Activated CD4-positive, alpha-beta T cell treated with anti-CD3 and anti-CD28 coated beads for 36 hours (primary cell): ENCODE data around the gene KLC4. TPM values are rescaled to one million over a fixed set of nuclear protein-coding genes. Genes with fewer than 3 reads are reported as not detected.

Experiments used
- ATAC-seq: fragments of 200-7000 bp; cut with Tn5 transposase; one replicate; pipeline ENCODE4 v1.10.0; 2021; ENCODE audit warnings: mild to moderate bottlenecking, moderate library complexity
- CTCF ChIA-PET: fragments of 350-600 bp; sonication (Branson Sonifier 250); formaldehyde crosslinking; loops from one replicate; lab custom pipeline; 2021; ENCODE audit warnings: antibody characterized with exemption; lab: Charles Lee
- POLR2A ChIA-PET: fragments of 350-600 bp; sonication (Branson Sonifier 250); formaldehyde crosslinking; loops from one replicate; lab custom pipeline; 2021; ENCODE audit warnings: antibody characterized with exemption, inconsistent platforms; lab: Charles Lee
- DNase-seq: peaks from one replicate; pipeline ENCODE4 v3.0.0-alpha.2; 2020
- H3K27ac Mint-ChIP-seq: one replicate; pipeline ENCODE4 v1.8.0; 2021; ENCODE audit warnings: mixed read lengths
- H3K27me3 Mint-ChIP-seq: one replicate; pipeline ENCODE4 v1.8.0; 2021; ENCODE audit warnings: mixed read lengths
- H3K36me3 Mint-ChIP-seq: one replicate; pipeline ENCODE4 v1.8.0; 2021; ENCODE audit warnings: low read depth, mixed read lengths
- H3K4me1 Mint-ChIP-seq: one replicate; pipeline ENCODE4 v1.8.0; 2021; ENCODE audit warnings: mixed read lengths
- H3K4me3 Mint-ChIP-seq: one replicate; pipeline ENCODE4 v1.8.0; 2021; ENCODE audit warnings: mild to moderate bottlenecking, moderate library complexity, mixed read lengths
- H3K9me3 Mint-ChIP-seq: one replicate; pipeline ENCODE4 v1.8.0; 2021; ENCODE audit warnings: low read depth, mixed read lengths
- intact Hi-C, 2 experiments: fragments of 100-400 bp; cut with DNase I in 1 of 2; cut with micrococcal nuclease in 1 of 2; formaldehyde crosslinking; loops; one replicate each; pipeline versions ENCODE4 v1.14.2 to v1.15.1; 2022 to 2024; cut with DNase I, micrococcal nuclease
- total RNA-seq, 2 experiments: library from RNA; stranded (reverse); gene quantifications; one replicate each; pipeline ENCODE4 v1.2.3, GENCODE V29; 2021

The KLC4 gene
- total RNA-seq, result 10 to 100 TPM in 1 of 2 experiments, 1 to 10 TPM in 1; 10.0 to 10.1 TPM

- Mint-ChIP-seq H3K27ac (peak within 1 kb of the TSS; percentile 94), H3K4me3 (peak within 1 kb of the TSS; percentile 85), H3K36me3 (peaks cover 11% of the 10 kb centered on the region), H3K4me1 (peaks cover 27% of the 10 kb centered on the region), H3K9me3 (no peaks in the 10 kb centered on the region), H3K27me3 (no peaks in the 10 kb centered on the region)
- intact Hi-C loops, result loop anchor here (1.0 to 10.0 kb wide), 19 partner anchors 38 to 1275 kb away; partner anchors contain the start of genes ABCC10 (in 2 of the 2), KLHDC3 (in 2 of the 2), PEX6 (in 2 of the 2) and SRF (in 2 of the 2)
- CTCF ChIA-PET, result interaction anchor here (0.5 to 1.4 kb wide), 6 partner anchors 10 to 85 kb away, joined by 3 to 4 read pairs (median 4); partner anchors contain the start of gene RRP36
- POLR2A ChIA-PET, result interaction anchor here (0.5 to 1.3 kb wide), 10 partner anchors 10 to 180 kb away, joined by 3 to 8 read pairs (median 3); partner anchors contain the start of genes CNPY3, KLHDC3, MEA1 and PEX6
- DNase-seq (peak; percentile 99), ATAC-seq (peak; percentile 98)
Observed at GRCh38 chr6:43059168-43060033, at the start of gene KLC4, which contains the start of gene MRPL2. KLC4 (plus strand) TSS chr6:43059631; CDS start chr6:43061336, 1,705 bp downstream. MRPL2 (minus strand) TSS chr6:43059434; CDS start chr6:43059381, 53 bp downstream.

- Mint-ChIP-seq H3K36me3 (peaks cover 50% of the 10 kb centered on the region), H3K4me3 (no peak overlapping the region), H3K27ac (peak overlapping the region; percentile 45), H3K27me3 (no peaks in the 10 kb centered on the region), H3K4me1 (peaks cover 34% of the 10 kb centered on the region), H3K9me3 (no peaks in the 10 kb centered on the region)
- ChIA-PET POLR2A (interaction anchor here (1.0 kb wide), 1 partner anchor 82 kb away, joined by 3 read pairs; the partner anchor contains the start of gene CNPY3), CTCF (interaction anchor here (0.7 to 5.8 kb wide), 4 partner anchors 8 to 213 kb away, joined by 3 to 32 read pairs (median 4); partner anchors contain the start of gene PPP2R5D)
- ATAC-seq, result no peak
- DNase-seq, result no peak
- intact Hi-C loops, result loop anchor here in 1 of 2 experiments (5.0 kb wide), 1 partner anchor 616 kb away; the partner anchor contains the start of gene GTPBP2
Observed at GRCh38 chr6:43011207-43011606, 48.2 kb upstream of the KLC4 start.

- POLR2A ChIA-PET, result interaction anchor here (0.7 to 0.8 kb wide), 2 partner anchors 28 to 703 kb away, joined by 3 read pairs; partner anchors contain the start of gene PPP2R5D
- CTCF ChIA-PET, result interaction anchor here (0.7 to 1.3 kb wide), 4 partner anchors 9 to 111 kb away, joined by 3 to 5 read pairs (median 4); partner anchors contain the start of gene PPP2R5D
- Mint-ChIP-seq H3K4me3 (peak overlapping the region; percentile 91), H3K27ac (peak overlapping the region; percentile 87), H3K36me3 (peaks cover 44% of the 10 kb centered on the region), H3K27me3 (no peaks in the 10 kb centered on the region), H3K4me1 (peaks cover 39% of the 10 kb centered on the region), H3K9me3 (no peaks in the 10 kb centered on the region)
- intact Hi-C loops, result loop anchor here in 1 of 2 experiments (2.0 to 5.0 kb wide), 2 partner anchors 615 to 796 kb away; partner anchors contain the start of genes GTPBP2 and MRPS10
- ATAC-seq (no peak), DNase-seq (no peak)
Observed at GRCh38 chr6:43012364-43012763, 47.1 kb upstream of the KLC4 start.

- CTCF ChIA-PET, result interaction anchor here (0.6 to 1.5 kb wide), 8 partner anchors 10 to 130 kb away, joined by 3 to 9 read pairs (median 4); partner anchors contain the start of genes PEX6 and PPP2R5D
- Mint-ChIP-seq H3K27me3 (no peaks in the 10 kb centered on the region), H3K4me3 (peak overlapping the region; percentile 91), H3K9me3 (no peaks in the 10 kb centered on the region), H3K36me3 (peaks cover 47% of the 10 kb centered on the region), H3K4me1 (peaks cover 39% of the 10 kb centered on the region), H3K27ac (peak overlapping the region; percentile 87)
- ATAC-seq (peak; percentile 11), DNase-seq (no peak)
- POLR2A ChIA-PET, result interaction anchor here (0.7 to 2.1 kb wide), 9 partner anchors 10 to 704 kb away, joined by 3 to 10 read pairs (median 4); partner anchors contain the start of genes CNPY3, KLC4, MRPL2 and PEX6
- intact Hi-C loops, result loop anchor here (1.0 to 5.0 kb wide), 9 partner anchors 8 to 796 kb away; partner anchors contain the start of genes PEX6 (in 2 of the 2), PPP2R5D (in 2 of the 2), CNPY3 (in 1 of the 2) and GTPBP2 (in 1 of the 2)
Observed at GRCh38 chr6:43013097-43013842, 46.2 kb upstream of the KLC4 start.

GRCh38 chr6:43013843-43014433, 45.5 kb upstream of the KLC4 start, which contains the start of the genes KLHDC3 and MEA1:
KLHDC3 (plus strand) TSS chr6:43014249; CDS start chr6:43017193, 2,944 bp downstream.
MEA1 (minus strand) TSS chr6:43013946; CDS start chr6:43013813, 133 bp downstream.
- intact Hi-C loops, result loop anchor here (1.0 to 5.0 kb wide), 18 partner anchors 7 to 797 kb away; partner anchors contain the start of genes CNPY3 (in 2 of the 2), KLC4 (in 2 of the 2), MRPL2 (in 2 of the 2) and PEX6 (in 2 of the 2)
- H3K4me1 Mint-ChIP-seq, result peaks cover 39% of the 10 kb centered on the region
- H3K9me3 Mint-ChIP-seq, result no peaks in the 10 kb centered on the region
- peak within 1 kb of the TSS; percentile 87 for H3K27ac Mint-ChIP-seq
- peaks cover 42% of the 10 kb centered on the region for H3K36me3 Mint-ChIP-seq
- DNase-seq (peak; percentile 99), ATAC-seq (peak; percentile 96)
- CTCF ChIA-PET, result interaction anchor here (0.5 to 1.5 kb wide), 12 partner anchors 8 to 1227 kb away, joined by 3 to 9 read pairs (median 3); partner anchors contain the start of genes CUL7, PEX6 and TOMM6
- H3K27me3 Mint-ChIP-seq, result no peaks in the 10 kb centered on the region
- POLR2A ChIA-PET, result interaction anchor here (0.9 to 2.1 kb wide), 7 partner anchors 11 to 134 kb away, joined by 3 to 10 read pairs (median 7); partner anchors contain the start of genes CNPY3, KLC4, MRPL2 and PEX6
- H3K4me3 Mint-ChIP-seq, result peak within 1 kb of the TSS; percentile 91

GRCh38 chr6:43014434-43014909, 45.0 kb upstream of the KLC4 start:
- CTCF ChIA-PET, result interaction anchor here (0.5 to 1.5 kb wide), 11 partner anchors 8 to 1227 kb away, joined by 3 to 9 read pairs (median 3); partner anchors contain the start of genes CUL7, PEX6 and TOMM6
- peaks cover 39% of the 10 kb centered on the region for H3K4me1 Mint-ChIP-seq
- no peak for ATAC-seq

GRCh38 chr6:43016176-43016942, 43.1 kb upstream of the KLC4 start:
- DNase-seq (no peak), ATAC-seq (no peak)
- ChIA-PET POLR2A (interaction anchor here (0.5 kb wide), 2 partner anchors 319 to 411 kb away, joined by 3 to 8 read pairs; partner anchors contain the start of gene ABCC10), CTCF (interaction anchor here (1.2 kb wide), 1 partner anchor 116 kb away, joined by 4 read pairs; no protein-coding TSS in a partner anchor)
- intact Hi-C loops, result no loop called here
- no peaks in the 10 kb centered on the region for H3K27me3 Mint-ChIP-seq
- H3K36me3 Mint-ChIP-seq, result peaks cover 40% of the 10 kb centered on the region
- no peaks in the 10 kb centered on the region for H3K9me3 Mint-ChIP-seq
- H3K4me1 Mint-ChIP-seq, result peaks cover 47% of the 10 kb centered on the region
- H3K27ac Mint-ChIP-seq, result peak overlapping the region; percentile 70
- peak overlapping the region; percentile 27 for H3K4me3 Mint-ChIP-seq

More at GRCh38 chr6:43014434-43014909, 45.0 kb upstream of the KLC4 start:
- intact Hi-C loops, result loop anchor here (1.0 to 5.0 kb wide), 11 partner anchors 39 to 613 kb away; partner anchors contain the start of genes KLC4 (in 2 of the 2), MRPL2 (in 2 of the 2), SRF (in 2 of the 2) and ABCC10 (in 1 of the 2)
- peak overlapping the region; percentile 91 for H3K4me3 Mint-ChIP-seq
- H3K9me3 Mint-ChIP-seq, result no peaks in the 10 kb centered on the region
- H3K27me3 Mint-ChIP-seq, result no peaks in the 10 kb centered on the region
- H3K36me3 Mint-ChIP-seq, result peaks cover 43% of the 10 kb centered on the region
- H3K27ac Mint-ChIP-seq, result peak overlapping the region; percentile 87
- DNase-seq, result no peak
- POLR2A ChIA-PET, result interaction anchor here (0.6 to 2.1 kb wide), 7 partner anchors 17 to 461 kb away, joined by 3 to 10 read pairs (median 8); partner anchors contain the start of genes CNPY3, KLC4, MRPL2 and PEX6

GRCh38 chr6:43016943-43017334, 42.5 kb upstream of the KLC4 start:
- H3K9me3 Mint-ChIP-seq, result no peaks in the 10 kb centered on the region
- CTCF ChIA-PET, result interaction anchor here (1.2 kb wide), 1 partner anchor 117 kb away, joined by 4 read pairs; no protein-coding TSS in a partner anchor
- H3K4me3 Mint-ChIP-seq, result no peak overlapping the region
- H3K36me3 Mint-ChIP-seq, result peaks cover 38% of the 10 kb centered on the region
- H3K27me3 Mint-ChIP-seq, result no peaks in the 10 kb centered on the region
- no peak for ATAC-seq
- peaks cover 42% of the 10 kb centered on the region for H3K4me1 Mint-ChIP-seq
- POLR2A ChIA-PET, result interaction anchor here (0.5 kb wide), 1 partner anchor 319 kb away, joined by 8 read pairs; no protein-coding TSS in a partner anchor
- intact Hi-C loops, result no loop called here
- H3K27ac Mint-ChIP-seq, result no peak overlapping the region
- DNase-seq, result no peak
